Osteoblast (primary cell): Measurements from ENCODE around the gene NCK2. TPM values are rescaled to one million over a fixed set of nuclear protein-coding genes. Genes with fewer than 3 reads are reported as not detected.
A peak's percentile ranks its signal among the peaks of the same experiment; 100 is the strongest.

Experiments
- DNase-seq: peaks from one replicate; pipeline ENCODE4 v3.0.0; 2011; ENCODE audit warnings: low spot score, mixed read lengths; ENCODE audit not compliant: insufficient read length; ENCODE audit errors: missing footprints
- H2AFZ ChIP-seq: 2 replicates; pipeline ENCODE4 v1.6.0; 2011; ENCODE audit warnings: mild to moderate bottlenecking, low read length
- H3K27ac ChIP-seq: 2 replicates; pipeline ENCODE4 v1.5.1; 2011; ENCODE audit warnings: mild to moderate bottlenecking, low read depth, low read length, moderate library complexity
- H3K27me3 ChIP-seq: 2 replicates; pipeline ENCODE4 v1.6.0; 2012; ENCODE audit warnings: mild to moderate bottlenecking, control low read depth, inconsistent platforms, low read length, moderate library complexity; ENCODE audit not compliant: insufficient read depth
- H3K36me3 ChIP-seq: 2 replicates; pipeline ENCODE4 v1.5.1; 2011; ENCODE audit warnings: mild to moderate bottlenecking, low read length, control low read depth, moderate library complexity; ENCODE audit not compliant: insufficient read depth
- H3K4me1 ChIP-seq: 2 replicates; pipeline ENCODE4 v1.5.1; 2011; ENCODE audit warnings: mild to moderate bottlenecking, low read length, control low read depth, moderate library complexity; ENCODE audit not compliant: insufficient read depth
- H3K4me2 ChIP-seq: 2 replicates; pipeline ENCODE4 v1.6.0; 2011; ENCODE audit warnings: mild to moderate bottlenecking, low read length; ENCODE audit not compliant: insufficient read depth
- H3K4me3 ChIP-seq: fragments of 200-600 bp; sonication (generic); 3 replicates; pipeline ENCODE4 v1.5.1; 2012; ENCODE audit warnings: mild to moderate bottlenecking, low read length, inconsistent platforms; ENCODE audit not compliant: insufficient read depth
- H3K79me2 ChIP-seq: 2 replicates; pipeline ENCODE4 v1.6.0; 2012; ENCODE audit warnings: mild to moderate bottlenecking, low read length, control low read depth, inconsistent platforms; ENCODE audit not compliant: insufficient read depth
- H3K9me3 ChIP-seq: 2 replicates; pipeline ENCODE4 v1.5.1; 2011; ENCODE audit warnings: low read depth, low read length, control low read depth
- H4K20me1 ChIP-seq: 2 replicates; pipeline ENCODE4 v1.6.0; 2012; ENCODE audit warnings: mild to moderate bottlenecking, low read length, control low read depth; ENCODE audit not compliant: insufficient read depth
- total RNA-seq: library from RNA; depleted of rRNA; stranded (reverse); fragments of >200 nt; gene quantifications from 2 replicates; pipeline ENCODE4 v1.2.3, GENCODE V29; 2012
- TF ChIP-seq, protein P1 (sequence below): IDR thresholded peaks from 2 replicates; pipeline ENCODE4 v1.5.1; 2011; ENCODE audit warnings: mild to moderate bottlenecking, low read depth, low read length, moderate library complexity; ENCODE audit errors: extremely low read depth

Gene NCK2
- total RNA-seq, 1 donor, result 28.6 TPM

DNA sequence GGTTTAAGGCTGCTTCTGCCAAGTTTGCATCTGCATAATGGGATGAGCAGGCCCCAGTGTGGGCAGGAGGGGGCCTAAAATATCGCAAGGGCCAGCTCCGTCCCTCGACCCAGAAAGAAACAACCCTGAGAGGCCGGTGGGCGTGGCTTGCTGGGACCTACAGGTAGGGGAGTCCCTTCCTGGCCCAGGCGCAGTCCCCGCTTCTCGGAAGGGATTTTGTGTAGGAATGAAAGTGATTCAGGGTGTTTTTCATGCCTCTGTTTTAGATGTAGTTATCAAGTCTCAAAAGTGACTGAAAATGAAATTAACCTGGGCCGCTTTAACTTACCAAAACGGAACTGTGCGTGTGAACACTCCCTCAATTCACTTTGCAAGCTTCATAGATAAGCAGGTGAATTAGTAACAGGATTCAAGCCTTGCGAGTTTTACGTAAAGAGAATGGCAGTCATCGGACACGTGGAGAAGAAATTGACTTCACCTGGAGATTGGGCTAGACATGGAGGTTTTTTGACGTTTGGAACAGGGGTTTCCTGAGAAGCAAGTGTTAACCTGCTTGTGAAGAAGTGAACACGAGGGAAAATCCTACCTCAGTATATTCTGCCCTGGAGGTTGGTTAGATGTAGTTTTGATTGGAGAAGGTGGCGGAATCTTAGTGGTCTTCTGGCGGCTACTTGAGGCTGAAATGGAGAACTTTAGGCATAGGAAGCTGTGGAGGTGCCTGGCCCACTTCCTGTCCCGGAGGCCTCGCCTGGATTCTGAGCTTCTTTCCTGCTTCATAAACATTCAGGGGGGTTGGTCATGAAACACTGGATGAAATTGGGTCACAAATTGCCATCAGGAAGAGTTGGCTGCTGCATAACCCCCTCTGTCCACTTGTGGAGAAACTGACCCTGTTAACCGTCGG, 1.7 kb downstream of the NCK2 start:
- TF ChIP-seq, protein P1, sequence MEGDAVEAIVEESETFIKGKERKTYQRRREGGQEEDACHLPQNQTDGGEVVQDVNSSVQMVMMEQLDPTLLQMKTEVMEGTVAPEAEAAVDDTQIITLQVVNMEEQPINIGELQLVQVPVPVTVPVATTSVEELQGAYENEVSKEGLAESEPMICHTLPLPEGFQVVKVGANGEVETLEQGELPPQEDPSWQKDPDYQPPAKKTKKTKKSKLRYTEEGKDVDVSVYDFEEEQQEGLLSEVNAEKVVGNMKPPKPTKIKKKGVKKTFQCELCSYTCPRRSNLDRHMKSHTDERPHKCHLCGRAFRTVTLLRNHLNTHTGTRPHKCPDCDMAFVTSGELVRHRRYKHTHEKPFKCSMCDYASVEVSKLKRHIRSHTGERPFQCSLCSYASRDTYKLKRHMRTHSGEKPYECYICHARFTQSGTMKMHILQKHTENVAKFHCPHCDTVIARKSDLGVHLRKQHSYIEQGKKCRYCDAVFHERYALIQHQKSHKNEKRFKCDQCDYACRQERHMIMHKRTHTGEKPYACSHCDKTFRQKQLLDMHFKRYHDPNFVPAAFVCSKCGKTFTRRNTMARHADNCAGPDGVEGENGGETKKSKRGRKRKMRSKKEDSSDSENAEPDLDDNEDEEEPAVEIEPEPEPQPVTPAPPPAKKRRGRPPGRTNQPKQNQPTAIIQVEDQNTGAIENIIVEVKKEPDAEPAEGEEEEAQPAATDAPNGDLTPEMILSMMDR, result no peak
- Histone ChIP-seq H3K4me1 (peaks cover 28% of the 10 kb centered on the region), H3K27ac (no peak overlapping the region)

DNA sequence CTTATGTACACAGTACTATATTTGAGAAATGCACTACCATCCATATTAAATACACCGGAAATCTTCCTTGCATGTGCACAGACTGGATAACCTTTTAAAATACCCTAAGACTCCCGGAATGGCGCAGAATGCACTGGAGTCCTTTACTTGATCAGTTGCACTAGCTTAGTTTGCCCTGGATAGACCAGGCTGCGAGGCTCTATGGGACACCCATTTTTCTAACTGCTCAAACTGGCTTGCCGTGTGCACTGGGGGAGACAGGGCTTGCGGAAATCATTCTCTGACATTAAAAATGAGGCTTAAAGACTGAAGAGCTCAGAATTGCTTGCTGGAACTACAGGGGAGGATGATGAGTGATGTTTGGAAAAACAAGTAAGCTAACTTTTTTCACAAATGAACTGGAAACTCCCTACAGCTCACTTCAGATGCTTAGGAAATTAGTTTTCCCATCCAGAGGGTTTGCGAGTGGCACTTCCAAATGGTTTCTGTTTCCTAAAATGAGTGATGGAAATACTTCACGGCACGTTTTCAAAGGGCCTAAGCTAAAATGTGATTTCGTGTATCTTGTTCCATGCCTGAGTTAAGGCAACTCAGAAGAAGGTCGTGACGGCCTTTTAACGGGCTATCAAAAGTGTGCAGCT, 2.7 kb downstream of the NCK2 start:
- H4K20me1 ChIP-seq, result peaks cover 42% of the 10 kb centered on the region
- H3K79me2 ChIP-seq, result peaks cover 61% of the 10 kb centered on the region

More for the DNA sequence above, 1.7 kb downstream of the NCK2 start:
- H3K79me2 ChIP-seq, result peaks cover 58% of the 10 kb centered on the region
- H3K27me3 ChIP-seq, result no peaks in the 10 kb centered on the region
- peak overlapping the region; percentile 68 for H2AFZ ChIP-seq
- H3K4me3 ChIP-seq, result peak overlapping the region; percentile 79
- peak overlapping the region; percentile 93 for H3K4me2 ChIP-seq
- peaks cover 40% of the 10 kb centered on the region for H4K20me1 ChIP-seq
- no peaks in the 10 kb centered on the region for H3K36me3 ChIP-seq
- DNase-seq, result peak; percentile 71
- no peaks in the 10 kb centered on the region for H3K9me3 ChIP-seq

DNA sequence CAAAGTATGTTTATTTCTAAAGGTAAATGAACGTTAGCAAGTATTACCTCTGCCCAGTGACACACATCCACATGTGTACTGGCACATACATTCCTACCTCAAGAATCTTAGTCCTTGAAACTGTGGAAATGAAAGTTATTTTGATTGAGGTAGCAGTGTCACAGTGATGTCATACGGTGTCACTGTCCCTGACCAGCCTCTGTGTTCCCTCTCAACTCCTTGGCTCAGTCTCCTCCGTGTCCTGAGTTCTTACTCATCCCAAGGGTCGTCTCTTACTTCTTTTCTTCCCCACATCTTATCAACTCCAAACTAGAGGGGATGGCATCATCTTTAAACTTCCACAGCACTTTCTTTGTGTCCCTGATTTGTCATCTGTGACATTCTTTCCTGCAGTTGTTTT, 3.3 kb downstream of the NCK2 start:
- Histone ChIP-seq H3K4me3 (no peak overlapping the region), H3K27me3 (no peaks in the 10 kb centered on the region), H3K9me3 (no peaks in the 10 kb centered on the region), H4K20me1 (peaks cover 46% of the 10 kb centered on the region), H3K36me3 (no peaks in the 10 kb centered on the region), H3K79me2 (peaks cover 64% of the 10 kb centered on the region), H3K4me2 (peak overlapping the region; percentile 44), H2AFZ (no peak overlapping the region), H3K4me1 (peaks cover 28% of the 10 kb centered on the region), H3K27ac (no peak overlapping the region)
- TF ChIP-seq, protein P1, result no peak
- no peak for DNase-seq

More for the DNA sequence above, 2.7 kb downstream of the NCK2 start:
- H3K9me3 ChIP-seq, result no peaks in the 10 kb centered on the region
- no peak overlapping the region for H3K4me3 ChIP-seq
- TF ChIP-seq, protein P1, result no peak
- no peaks in the 10 kb centered on the region for H3K27me3 ChIP-seq
- H3K36me3 ChIP-seq, result no peaks in the 10 kb centered on the region
- no peak overlapping the region for H3K27ac ChIP-seq
- H3K4me2 ChIP-seq, result peak overlapping the region; percentile 44
- no peak for DNase-seq
- peaks cover 28% of the 10 kb centered on the region for H3K4me1 ChIP-seq
- H2AFZ ChIP-seq, result no peak overlapping the region

DNA sequence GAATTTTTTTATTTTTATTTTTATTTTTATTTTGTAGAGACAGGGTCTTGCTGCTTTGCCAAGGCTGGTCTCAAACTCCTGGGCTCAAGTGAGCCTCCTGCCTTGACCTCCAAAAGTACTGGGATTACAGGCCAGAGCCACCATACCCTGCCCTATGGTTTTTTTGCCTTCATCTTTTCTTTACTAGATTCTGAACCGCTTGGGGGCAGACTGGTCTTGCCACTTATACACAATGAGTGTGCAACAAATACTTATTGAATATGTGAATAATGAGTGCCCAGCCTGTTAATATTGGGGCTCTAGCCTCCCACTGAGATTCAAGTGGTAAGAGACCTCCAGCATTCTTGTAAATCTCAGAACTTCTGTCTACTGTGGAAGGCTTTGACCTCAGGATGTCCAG, 3.9 kb downstream of the NCK2 start:
- H3K9me3 ChIP-seq, result no peaks in the 10 kb centered on the region
- H2AFZ ChIP-seq, result no peak overlapping the region
- peaks cover 28% of the 10 kb centered on the region for H3K4me1 ChIP-seq
- peaks cover 51% of the 10 kb centered on the region for H4K20me1 ChIP-seq
- no peaks in the 10 kb centered on the region for H3K27me3 ChIP-seq
- DNase-seq, result no peak
- H3K27ac ChIP-seq, result no peak overlapping the region
- H3K4me2 ChIP-seq, result no peak overlapping the region
- peaks cover 70% of the 10 kb centered on the region for H3K79me2 ChIP-seq
- no peak overlapping the region for H3K4me3 ChIP-seq
- H3K36me3 ChIP-seq, result no peaks in the 10 kb centered on the region
- TF ChIP-seq, protein P1, result no peak
